COLO668 (cell line): Measurements from ENCODE around the gene LRRC17.
"Not testable (repeated sequence)": the region's sequence is repeated elsewhere in the genome, so short reads cannot be mapped to it uniquely, and the experiment has no call there.

Experiments
- DNase-seq: peaks from one replicate; lab custom pipeline; 2025; ENCODE audit not compliant: unreplicated experiment; lab: John Stamatoyannopoulos, UW

LRRC17 gene

GRCh38 chr7:102942181-102942866 lies 29.5 kb downstream of the LRRC17 start:
- DNase-seq, result no peak

GRCh38 chr7:102942868-102943267 lies 30.1 kb downstream of the LRRC17 start:
- DNase-seq, result no peak

GRCh38 chr7:102943423-102944169 lies 30.8 kb downstream of the LRRC17 start:
- DNase-seq, result no peak

- DNase-seq, result no peak
Observed at GRCh38 chr7:102944241-102944640, 31.4 kb downstream of the LRRC17 start.

GRCh38 chr7:102951839-102952238 lies 39.0 kb downstream of the LRRC17 start:
- no peak for DNase-seq

GRCh38 chr7:102953406-102953805 lies 40.6 kb downstream of the LRRC17 start:
- DNase-seq, result no peak

GRCh38 chr7:102954359-102954758 lies 41.6 kb downstream of the LRRC17 start:
- not testable (repeated sequence) for DNase-seq

- not testable (repeated sequence) for DNase-seq
Observed at GRCh38 chr7:102958004-102958403, 45.2 kb downstream of the LRRC17 start.

GRCh38 chr7:102961993-102962392 lies 49.2 kb downstream of the LRRC17 start:
- DNase-seq, result not testable (repeated sequence)

GRCh38 chr7:102966465-102966864 lies 53.7 kb downstream of the LRRC17 start:
- DNase-seq, result no peak

GRCh38 chr7:102967798-102968197 lies 55.0 kb downstream of the LRRC17 start:
- DNase-seq, result no peak

- DNase-seq, result no peak
Observed at GRCh38 chr7:102973096-102973802, 60.4 kb downstream of the LRRC17 start.

GRCh38 chr7:102974366-102975236 lies 61.8 kb downstream of the LRRC17 start:
- no peak for DNase-seq

GRCh38 chr7:102975854-102976253 lies 63.1 kb downstream of the LRRC17 start:
- DNase-seq, result no peak

- DNase-seq, result no peak
Observed at GRCh38 chr7:102976493-102976892, 63.7 kb downstream of the LRRC17 start.

- not testable (repeated sequence) for DNase-seq
Observed at GRCh38 chr7:102977586-102977985, 64.8 kb downstream of the LRRC17 start.

- DNase-seq, result no peak
Observed at GRCh38 chr7:102978284-102978683, 65.5 kb downstream of the LRRC17 start.

GRCh38 chr7:102979670-102980069 lies 66.9 kb downstream of the LRRC17 start:
- DNase-seq, result no peak

GRCh38 chr7:102981451-102981850 lies 68.7 kb downstream of the LRRC17 start:
- no peak for DNase-seq

GRCh38 chr7:102982235-102982634 lies 69.4 kb downstream of the LRRC17 start:
- DNase-seq, result no peak

- no peak for DNase-seq
Observed at GRCh38 chr7:102983602-102984001, 70.8 kb downstream of the LRRC17 start.
